Measurements from ENCODE around the gene CHSY3.

GRCh38 chr5:130213607-130214006 lies 309.3 kb downstream of the CHSY3 start:
- TF ChIP-seq CTCF (conservative IDR thresholded peaks at IDR 0.05 in 1 of 2, IDR thresholded peaks at IDR 0.05 in 1 of 2; ENCODE audit: low read depth in 1 of 2, low read length in 2 of 2) (no peak), EZH2 (IDR thresholded peaks at IDR 0.05; ENCODE audit: low read length, missing control alignments) (no peak)

Data from fibroblast of lung (primary cell).